Measurements from ENCODE around the gene RPTOR. TPM values are rescaled to one million over a fixed set of nuclear protein-coding genes. Genes with fewer than 3 reads are reported as not detected.
A peak's percentile ranks its signal among the peaks of the same experiment; 100 is the strongest.

RPTOR gene
- total RNA-seq, 1 donor from 2014 or later = 19.6 TPM

- DNase-seq (ENCODE audit: low read depth, low spot score) = no peak
Observed at GRCh38 chr17:80889231-80890195, 344.9 kb downstream of the RPTOR start.

GRCh38 chr17:80890196-80890920 is 345.7 kb downstream of the RPTOR start:
- no peak for DNase-seq (ENCODE audit: low read depth, low spot score)

- DNase-seq (ENCODE audit: low read depth, low spot score) = no peak
Observed at GRCh38 chr17:80890921-80891396, 346.3 kb downstream of the RPTOR start.

GRCh38 chr17:80891397-80892018 is 346.9 kb downstream of the RPTOR start:
- DNase-seq (ENCODE audit: low read depth, low spot score) = peak; percentile 41

GRCh38 chr17:80892019-80892855 is 347.6 kb downstream of the RPTOR start:
- DNase-seq (ENCODE audit: low read depth, low spot score) = peak; percentile 92

- DNase-seq (ENCODE audit: low read depth, low spot score) = peak; percentile 55
Observed at GRCh38 chr17:80892900-80893603, 348.4 kb downstream of the RPTOR start.

GRCh38 chr17:80893604-80894438 is 349.2 kb downstream of the RPTOR start:
- DNase-seq (ENCODE audit: low read depth, low spot score) = no peak

GRCh38 chr17:80894439-80894721 is 349.7 kb downstream of the RPTOR start:
- no peak for DNase-seq (ENCODE audit: low read depth, low spot score)

- no peak for DNase-seq (ENCODE audit: low read depth, low spot score)
Observed at GRCh38 chr17:80894726-80895125, 350.1 kb downstream of the RPTOR start.

GRCh38 chr17:80895366-80895765 is 350.7 kb downstream of the RPTOR start:
- DNase-seq (ENCODE audit: low read depth, low spot score) = no peak

- DNase-seq (ENCODE audit: low read depth, low spot score) = no peak
Observed at GRCh38 chr17:80898716-80899115, 354.1 kb downstream of the RPTOR start.

- DNase-seq (ENCODE audit: low read depth, low spot score) = no peak
Observed at GRCh38 chr17:80899402-80900268, 355.0 kb downstream of the RPTOR start.

GRCh38 chr17:80901319-80901718 is 356.7 kb downstream of the RPTOR start:
- DNase-seq (ENCODE audit: low read depth, low spot score) = peak; percentile 29

GRCh38 chr17:80902197-80902962 is 357.7 kb downstream of the RPTOR start:
- DNase-seq (ENCODE audit: low read depth, low spot score) = no peak

- no peak for DNase-seq (ENCODE audit: low read depth, low spot score)
Observed at GRCh38 chr17:80902963-80903611, 358.4 kb downstream of the RPTOR start.

GRCh38 chr17:80904036-80904753 is 359.6 kb downstream of the RPTOR start:
- no peak for DNase-seq (ENCODE audit: low read depth, low spot score)
